ENCODE data around the gene FOXJ1.

FOXJ1 gene

DNA sequence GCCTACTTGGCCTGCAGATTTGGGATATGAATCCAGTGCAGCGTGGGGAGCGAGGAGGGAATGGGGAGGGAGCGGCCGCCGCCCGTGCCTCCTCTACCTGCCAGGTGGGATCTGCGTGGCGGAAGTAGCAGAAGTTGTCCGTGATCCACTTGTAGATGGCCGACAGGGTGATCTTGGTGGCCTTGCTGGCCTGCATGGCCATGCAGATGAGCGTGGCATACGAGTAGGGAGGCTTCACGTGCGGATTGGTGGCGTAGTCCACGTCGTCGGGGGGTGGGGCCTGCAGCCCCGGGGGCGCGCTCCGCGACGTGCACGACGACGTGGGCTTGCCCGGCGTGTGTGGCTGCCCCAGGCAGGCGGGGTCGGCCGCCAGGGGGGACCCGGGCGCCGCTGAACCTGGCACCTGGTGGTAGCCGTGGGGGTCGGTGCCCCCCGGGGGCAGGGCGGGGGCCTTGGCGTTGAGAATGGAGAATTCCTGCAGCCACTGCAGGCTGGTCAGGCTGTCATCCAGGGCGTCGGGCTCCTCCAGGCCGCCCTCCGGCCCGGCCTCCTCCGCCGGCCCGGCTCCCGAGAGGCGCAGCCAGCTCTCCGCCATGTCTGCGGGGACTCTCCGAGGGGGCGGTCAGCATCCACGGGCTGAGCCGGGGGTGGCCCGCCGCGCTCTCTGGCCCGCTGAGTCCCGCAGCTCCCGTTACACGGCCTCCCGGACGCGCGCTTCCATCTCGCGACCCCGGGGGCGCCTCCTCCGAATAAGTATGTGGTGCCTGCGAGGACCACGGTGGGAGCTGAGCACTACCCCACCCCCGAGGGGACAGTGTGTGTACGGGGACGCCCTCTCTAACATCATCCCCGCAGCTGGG, 1.0 kb downstream of the FOXJ1 start:
- no peak for DNase-seq

DNA sequence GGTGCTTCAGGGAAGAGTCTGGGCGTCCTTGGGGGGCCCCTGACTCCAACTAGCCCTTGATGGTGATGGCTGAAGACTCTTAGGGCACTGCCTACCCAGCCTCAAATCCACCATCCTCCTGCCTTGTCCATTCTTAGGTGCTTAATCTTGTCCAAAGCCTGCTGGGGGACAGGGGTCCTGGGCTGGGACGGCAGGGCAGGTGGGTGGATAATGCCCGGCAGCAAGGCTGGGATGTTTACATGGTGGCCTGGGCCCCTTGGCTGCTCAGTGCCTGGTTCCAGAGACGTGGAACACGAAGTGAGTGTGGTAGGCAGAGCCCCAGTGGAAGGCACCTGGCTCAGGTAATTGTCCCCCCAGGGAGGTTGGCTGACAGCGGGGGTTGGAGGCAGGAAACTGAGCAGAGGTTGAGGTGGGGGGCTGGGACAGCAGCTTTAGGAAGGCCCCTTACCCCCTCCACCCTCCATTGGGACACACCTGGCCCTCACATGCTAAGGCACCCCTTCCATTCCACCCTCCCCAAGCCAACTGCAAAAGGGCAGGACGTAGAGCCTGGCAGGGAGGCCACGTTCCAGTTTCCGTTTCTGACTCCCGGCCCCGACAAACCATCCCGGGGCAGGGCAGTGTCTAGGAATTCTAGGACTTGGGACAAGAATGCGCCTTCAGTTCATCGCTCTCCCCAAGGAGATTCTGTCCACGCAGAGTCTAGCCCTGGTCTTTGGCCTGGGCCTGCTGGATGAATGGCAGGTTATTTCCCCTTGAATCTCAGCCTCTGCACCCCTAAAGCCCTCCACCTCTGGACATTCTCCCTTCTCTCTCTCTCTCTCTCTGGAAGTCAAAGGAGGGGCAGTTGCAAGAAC, 1.9 kb downstream of the FOXJ1 start:
- no peak for DNase-seq

DNA sequence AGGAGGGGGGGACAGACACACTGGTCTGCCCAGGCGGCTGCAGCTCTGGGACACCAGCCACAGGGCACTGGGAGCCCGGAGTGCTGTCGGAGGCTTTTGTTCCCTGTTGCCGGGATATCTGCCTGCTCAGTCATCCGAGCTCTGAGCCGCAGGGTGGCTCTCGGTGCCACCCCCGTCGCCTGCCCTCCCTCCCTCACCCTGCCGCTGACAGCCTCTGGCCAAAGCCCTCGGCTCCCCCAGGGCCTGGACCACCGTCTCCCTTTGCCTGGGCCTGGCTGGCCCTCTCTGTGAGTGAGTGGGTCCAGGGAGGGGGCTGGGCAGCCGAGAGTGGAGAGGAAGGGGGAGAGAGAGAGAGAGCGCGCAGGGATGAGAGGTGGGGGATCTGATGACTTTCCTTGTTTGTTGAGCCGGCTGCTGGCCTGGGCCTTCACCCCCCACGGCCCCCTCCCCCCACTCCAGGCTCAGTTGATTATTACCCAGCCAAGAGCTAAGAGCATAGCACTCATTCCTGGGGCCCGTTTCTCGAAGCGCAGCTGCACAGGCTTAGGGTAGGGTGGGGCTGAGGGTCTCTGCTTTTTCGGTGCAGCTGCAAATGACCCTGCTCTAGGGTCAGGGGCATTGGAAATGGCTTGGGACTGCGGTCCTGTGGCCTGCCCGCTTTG, 2.7 kb downstream of the FOXJ1 start:
- no peak for DNase-seq

DNA sequence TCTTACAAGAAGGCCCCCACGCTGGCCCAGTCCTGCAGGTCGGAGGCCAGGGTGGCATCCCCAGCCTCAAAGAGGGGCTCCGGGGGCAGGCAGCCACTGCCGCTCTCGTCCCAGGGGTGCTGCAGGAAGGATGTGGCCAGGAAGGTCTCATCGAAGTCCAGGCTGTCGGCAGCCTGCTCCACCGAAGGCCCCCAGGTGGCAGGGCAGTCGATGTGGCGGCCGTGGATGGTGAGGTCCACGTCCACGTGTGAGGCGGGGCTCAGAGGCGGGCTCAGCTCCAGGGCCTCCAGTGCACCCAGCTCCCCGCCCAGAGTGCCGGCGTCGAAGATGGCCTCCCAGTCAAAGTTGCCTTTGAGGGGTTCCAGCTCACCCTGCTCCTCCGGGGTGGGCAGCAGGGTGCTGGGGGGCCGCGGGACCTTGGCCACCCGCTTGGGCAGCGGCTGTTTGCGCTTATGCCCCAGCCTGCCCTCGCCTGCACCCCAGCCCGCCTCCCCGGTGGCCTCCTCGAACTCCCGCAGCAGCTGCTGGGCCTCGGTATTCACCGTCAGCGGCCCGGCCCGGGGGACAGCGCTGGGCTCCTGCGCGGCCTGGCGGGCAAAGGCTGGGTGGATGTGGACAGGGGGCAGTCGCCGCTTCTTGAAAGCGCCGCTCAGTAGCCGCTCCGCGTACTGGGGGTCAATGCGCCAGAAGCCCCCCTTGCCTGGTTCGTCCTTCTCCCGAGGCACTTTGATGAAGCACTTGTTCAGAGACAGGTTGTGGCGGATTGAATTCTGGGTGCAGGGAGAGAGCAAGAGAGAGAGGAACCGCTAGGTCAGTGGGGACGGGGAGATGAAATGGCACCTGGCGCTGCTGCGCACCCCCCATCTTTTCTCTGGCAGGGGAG, 3.5 kb downstream of the FOXJ1 start:
- no peak for DNase-seq

DNA sequence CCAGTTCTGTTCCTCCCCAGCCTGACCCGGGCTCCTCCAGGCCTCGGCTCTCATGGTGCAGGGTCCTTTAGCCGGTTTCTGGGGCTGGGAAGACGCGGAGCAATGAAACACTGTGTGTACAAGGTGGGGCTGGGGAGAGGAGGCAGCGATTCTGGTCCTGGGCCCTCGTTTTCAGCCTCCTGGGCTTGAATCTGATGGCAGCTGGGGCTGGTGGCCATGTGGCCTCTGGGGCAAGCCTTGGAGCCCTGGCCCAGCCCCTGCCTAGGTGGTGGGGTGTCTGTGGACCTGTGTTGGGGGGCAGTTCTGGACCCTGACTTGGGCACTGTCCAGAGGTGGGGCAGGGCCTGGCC, 4.1 kb downstream of the FOXJ1 start:
- no peak for DNase-seq

DNA sequence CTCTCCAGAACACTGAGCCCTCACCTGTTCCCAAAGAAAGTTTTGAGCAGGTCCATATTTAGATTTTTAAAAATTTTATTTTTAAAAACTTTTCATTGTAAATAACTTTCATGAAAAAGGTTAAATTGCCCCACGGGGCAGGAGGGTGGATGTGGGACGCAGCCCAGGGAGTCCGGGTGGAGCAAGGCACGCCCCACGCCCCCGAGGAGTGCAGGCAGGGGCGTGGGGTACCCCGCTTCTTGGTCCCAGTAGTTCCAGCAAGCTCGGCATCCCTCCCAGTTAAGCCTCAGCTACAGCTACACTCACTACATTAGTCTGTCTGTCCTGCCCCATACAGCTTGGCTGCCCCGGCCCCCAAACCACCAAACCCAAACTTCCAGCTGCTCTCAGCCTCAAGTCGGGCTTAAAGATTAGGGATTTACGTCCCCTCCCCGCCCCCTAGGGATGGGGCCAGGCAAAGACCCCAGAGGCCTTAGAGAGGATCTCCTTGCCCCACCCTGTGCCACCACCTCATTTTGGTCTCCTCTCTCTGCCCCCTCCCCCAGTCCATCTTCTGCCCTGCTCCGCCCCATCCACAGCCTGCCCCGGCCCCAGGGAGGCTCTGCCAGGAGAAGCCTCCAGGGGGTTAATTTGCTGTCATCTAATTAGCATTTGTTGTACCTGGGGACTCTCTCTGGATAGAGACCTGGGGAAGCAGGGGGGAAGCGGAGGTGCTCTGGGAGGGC, 4.6 kb downstream of the FOXJ1 start:
- DNase-seq = no peak

DNA sequence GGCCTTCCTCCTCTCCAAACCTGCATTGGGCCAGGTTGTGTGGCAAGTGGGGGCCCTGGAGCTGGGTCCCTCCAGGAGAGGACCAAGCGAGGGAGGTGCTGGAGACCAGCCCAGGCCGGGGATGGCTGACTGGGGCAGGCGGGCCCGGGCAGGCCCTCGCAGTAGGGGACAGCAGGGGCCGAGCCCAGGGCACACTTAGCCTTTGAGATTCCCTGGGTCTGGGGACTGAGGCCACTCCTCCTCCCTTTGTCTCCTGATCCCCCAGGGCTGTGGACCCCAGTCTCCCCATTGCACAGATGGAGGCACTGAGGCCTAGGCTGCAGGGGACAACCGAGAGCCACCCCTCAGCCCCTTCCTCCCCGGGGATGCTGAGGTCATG, 5.2 kb downstream of the FOXJ1 start:
- no peak for DNase-seq

DNA sequence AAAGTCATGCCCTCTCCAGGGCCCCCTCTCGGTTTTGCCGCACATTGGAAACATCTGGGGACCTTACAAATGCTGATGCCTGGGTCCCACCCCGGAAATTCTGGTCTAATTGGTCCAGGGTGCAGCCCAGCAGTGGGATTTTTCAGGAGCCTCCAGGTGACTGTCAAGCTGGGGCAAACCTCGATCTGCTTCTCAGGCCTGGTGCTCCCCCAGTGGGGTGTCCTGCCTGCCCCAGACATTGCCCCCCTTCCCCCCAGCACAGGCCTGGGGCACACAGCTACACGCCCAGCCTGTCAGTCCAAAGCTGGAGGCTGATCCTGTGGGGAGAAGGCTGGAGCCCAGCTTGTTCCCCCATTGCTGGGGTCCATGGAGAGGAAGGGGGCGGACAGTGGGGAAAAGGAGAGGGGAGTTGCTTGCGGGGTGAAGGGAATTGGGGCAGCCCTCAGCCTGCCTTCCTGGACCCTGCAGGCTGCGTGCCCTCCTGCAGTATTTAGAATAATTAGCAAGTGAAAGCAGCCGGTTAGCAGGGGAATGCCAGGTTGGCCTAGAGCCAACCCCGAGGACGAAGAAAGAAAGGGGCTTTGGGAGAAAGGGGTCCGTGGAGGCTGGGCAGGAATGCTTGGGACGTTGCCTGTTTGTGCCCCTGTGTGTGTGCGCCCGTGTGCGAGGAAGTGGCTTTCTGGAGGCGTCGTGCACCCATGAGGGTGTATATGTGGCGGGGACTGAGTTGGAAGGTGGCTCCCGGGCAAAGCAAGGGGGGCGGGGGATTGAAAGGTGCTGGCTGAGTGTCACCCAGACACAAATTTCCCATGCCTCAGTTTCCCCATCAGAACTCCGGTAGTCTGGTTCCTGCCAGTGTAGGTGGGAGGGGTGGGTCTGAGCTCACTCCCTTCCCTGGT, 5.9 kb downstream of the FOXJ1 start:
- DNase-seq = no peak

DNA sequence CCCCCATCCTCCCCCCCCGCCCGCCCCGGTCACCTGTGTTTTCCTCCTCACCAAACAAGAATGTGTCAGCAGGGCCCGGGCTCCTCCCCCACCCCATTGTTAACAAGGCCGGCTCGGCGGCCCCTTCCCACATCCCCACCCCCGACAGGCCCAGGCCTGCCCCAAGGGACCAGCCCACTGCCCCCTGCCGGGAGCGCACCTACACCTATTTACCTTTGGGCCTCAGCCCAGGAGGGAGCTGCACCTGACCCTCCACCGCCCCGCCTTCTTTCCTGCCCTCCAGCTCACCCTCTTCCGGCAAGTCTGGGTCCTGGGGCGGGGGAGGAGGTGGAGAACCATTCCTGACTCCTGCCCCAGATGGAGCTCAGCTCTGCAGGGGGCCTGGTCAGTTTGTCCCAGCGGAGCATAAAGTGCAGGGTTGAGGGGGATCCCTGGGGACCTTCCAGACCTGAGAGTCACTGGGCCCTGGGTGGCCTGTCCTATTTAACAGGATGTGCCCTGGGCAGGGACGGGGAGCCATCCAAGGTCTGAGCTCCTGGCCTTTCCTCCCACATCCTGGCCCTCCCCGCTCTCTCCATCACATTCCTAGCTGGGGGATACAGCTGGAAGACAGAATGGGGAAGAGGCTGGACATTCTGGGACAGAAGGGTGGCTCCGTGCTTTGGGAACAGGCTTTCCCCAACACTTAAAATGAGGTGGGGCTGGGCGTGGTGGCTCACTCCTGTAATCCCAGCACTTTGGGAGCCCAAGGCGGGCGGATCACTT, 8.3 kb downstream of the FOXJ1 start:
- DNase-seq = no peak

DNA sequence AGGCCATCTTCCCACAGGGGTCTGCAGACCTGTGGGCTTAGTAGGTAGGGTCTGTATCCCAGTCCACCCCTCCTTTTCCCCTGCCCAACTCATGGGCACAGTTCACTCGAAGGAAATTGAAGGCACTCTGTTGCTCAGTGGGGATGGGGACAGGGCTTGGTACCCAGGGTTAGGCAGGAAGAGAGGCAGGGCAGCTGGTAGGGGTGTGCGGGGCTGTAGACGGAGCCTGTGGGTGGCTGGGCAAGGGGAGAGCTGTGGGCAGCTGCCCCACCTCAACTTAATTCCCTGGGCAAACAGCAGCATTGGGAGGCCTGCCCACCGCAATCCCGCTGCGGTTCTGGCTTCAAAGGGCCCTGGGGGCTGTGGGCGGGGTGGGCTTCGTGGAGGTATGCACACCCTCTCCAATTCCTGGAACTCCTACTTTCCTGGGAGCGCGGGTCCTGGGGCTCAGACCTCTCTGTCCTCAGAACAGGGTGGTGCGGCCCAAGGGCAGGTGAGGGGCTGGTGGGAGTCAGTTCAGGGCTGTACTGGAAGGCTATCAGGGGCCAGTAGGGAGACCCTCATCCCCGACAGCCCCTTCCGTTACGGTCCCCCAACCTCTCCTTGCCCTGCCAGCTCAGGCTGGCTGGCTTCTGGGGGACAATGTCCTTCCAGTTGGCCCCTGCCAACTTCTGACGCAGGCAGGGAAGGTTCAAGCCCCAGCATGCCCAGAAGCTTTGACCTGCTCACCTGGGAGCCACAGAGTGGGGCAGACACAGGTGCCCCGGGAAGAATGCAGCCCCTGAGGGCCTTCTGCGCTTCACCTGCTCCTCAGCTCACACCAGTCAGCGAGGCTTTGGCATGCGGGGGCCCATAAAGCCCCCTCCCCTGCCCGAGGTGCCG, 9.1 kb downstream of the FOXJ1 start:
- no peak for DNase-seq

DNA sequence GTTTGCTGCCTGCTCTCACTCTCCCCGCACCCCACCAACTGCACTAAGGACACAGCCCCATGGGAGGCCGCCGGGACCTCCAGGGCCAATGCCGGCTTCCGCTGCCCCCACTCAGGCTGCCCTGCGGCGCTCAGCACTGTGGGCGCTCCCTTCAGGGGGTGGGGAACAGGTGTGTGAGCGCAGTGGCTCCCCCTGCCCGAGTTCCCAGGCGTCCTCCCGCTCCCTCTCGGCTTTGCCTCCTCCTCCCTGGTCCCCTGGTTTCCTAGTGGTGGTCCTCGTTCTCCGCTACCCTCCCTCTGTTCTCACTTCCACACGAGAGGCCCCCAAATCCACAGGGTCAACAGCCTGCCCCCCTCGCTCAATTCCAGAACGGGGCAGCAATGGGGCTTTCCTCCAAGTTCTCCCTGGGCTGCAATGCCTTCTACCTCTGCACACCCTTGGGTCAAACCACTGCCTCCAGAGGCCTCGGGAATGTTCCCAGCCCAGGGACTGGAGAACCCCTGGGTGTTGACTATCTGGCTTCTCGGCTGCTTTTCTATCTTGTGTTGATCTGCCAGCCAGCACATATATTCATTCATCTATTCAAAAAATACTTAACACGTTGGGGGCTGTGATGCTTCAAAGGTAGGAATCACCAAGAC, 9.9 kb downstream of the FOXJ1 start:
- DNase-seq = no peak

DNA sequence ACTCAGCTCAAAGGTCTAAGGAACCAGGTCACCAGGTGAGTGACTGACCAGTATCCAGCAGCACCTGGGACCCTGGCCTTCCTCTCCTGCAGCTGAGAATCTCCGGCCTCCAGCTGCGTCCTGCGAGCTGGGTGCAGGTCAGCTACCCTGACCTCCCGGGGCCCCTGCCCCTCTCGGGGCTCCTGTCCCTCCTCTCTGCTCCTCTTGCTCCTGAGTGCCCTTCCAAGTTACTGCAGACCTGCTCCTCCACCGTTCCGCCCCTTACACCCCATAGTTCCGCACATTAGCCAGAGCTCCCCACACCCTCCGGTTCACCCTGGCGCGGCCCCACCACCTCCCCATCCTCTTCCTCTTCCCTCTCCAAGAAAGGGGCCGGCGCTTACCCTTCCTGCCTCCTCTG, 10.6 kb downstream of the FOXJ1 start:
- no peak for DNase-seq

DNA sequence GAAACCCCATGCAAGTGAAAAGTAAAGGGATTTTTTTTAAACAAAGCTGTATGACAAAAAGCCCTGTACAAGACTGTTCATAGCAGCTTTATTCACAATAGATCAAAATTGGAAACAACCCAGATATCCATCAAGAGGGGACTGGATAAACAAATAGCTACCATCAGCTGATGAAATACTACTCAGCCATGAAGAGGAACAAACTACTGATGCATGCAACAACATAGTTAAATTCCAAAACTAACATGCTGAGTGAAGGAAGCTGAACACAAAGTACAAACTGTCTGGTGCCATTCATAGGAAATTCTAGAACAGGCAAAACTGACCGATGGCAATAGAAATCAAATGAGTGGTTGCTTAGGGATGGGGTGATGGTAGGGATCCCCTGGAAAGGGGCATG, 15.1 kb downstream of the FOXJ1 start:
- no peak for DNase-seq

DNA sequence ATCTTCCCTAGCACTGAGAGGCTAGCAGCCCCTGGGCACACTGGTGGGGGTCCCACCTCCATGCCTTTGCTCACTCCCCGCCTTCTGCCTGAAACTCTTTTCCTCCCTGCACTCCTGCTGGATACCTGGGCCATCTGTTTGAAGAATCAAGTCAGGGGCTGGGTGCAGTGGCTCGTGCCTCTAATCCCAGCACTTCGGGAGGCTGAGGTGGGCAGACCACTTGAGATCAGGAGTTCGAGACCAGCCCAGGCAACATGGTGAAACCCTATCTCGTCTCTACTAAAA, 15.7 kb downstream of the FOXJ1 start:
- no peak for DNase-seq

DNA sequence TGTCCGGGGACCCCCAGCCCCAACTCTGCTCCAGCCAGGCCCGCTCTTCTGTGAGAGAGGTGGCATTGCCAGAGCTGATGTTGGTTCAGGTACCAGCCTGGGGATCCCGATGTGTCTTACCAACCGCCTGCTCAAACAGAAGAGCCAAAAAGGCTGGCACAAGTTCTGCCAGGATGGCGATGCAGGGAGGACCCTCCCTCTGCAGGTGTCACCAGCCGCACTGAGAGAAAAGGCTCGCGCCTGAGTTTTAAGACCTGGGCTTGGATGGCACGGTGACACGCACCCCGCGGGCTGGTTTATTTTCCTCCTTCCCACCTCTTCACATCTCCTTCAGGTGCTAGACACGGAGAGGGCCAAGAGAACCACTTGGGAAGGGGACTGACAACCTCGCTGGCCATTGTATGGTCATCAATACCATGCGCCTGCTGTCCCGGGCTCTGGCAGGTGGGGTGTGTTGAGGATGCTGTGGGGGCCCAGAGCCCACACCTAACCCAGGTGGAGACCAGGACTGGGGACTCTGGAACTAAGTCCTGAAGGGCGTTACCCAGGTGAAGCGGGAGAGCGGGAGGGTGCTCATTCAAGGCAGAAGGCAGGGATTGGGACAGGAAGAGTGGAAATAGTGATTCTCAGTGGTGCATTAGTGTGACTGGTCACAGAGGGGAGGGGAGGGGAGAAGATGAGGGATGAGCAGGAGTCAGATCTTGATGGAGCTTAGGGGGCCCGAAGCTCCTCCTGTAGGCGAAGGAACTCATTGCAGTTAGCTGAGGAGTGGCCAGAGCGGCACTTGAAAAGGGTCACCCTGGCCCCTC, 16.3 kb downstream of the FOXJ1 start:
- DNase-seq = no peak

DNA sequence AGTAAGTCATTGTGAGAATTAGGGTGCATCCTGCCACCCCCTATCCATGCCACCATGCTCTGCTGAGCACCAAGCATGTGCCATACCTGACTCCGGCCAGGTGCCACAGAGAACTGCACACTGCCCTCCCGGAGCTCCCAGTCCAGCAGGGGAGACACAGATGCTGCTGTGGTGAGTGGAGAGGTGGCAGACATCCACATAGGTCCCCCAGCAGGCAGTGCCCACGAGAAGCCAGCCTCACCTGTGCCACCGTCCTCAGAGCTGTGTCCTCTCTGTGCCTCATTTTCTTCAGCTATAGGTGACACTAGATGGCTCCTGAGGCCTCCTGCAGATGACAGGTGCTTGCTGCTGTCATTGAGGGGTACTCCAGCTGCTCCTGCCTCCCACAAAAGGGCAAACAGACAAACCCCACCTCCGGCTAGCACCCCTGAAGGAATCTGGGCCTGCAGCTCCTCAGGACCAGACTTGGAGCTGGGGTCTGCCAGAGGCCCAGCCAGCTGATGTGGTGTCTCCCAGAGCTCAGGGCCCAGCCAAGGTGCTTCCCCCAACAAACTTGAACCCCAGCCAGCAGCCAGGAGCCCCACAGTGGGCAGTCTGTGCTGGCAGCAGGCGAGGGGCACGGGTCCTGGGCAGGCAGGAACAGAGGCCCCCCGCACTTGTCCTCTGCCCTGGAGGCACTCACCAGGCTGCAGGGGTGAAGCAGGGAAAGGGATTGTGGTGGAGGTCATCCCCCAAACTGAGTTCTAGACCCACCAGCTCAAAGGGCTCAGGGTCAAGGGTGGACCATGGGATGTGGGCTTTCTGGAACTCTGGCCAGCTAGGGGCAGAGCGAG, 17.1 kb downstream of the FOXJ1 start:
- no peak for DNase-seq

DNA sequence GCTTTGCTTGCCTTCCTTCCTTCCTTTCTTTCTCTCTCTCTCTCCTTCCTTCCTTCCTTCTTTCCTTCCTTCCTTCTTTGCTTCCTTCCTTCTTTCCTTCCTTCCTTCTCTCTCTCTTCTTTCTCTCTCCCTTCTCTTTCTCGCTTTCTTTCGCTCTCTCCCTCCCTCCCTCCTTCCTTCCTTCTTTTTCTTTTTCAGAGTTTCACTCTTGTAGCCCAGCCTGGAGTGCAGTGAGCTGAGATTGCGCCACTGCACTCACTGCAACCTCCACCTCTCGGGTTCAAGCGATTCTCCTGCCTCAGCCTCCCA, 17.9 kb downstream of the FOXJ1 start:
- no peak for DNase-seq
